GM18498 (cell line): Measurements from ENCODE around the gene ABCC9.

Experiments used
- ATAC-seq: cut with Tn5 transposase; IDR thresholded peaks from one replicate; pipeline ENCODE4 v1.9.1; 2021; ENCODE audit warnings: mild to moderate bottlenecking, moderate library complexity; ENCODE audit not compliant: unreplicated experiment

Gene ABCC9

DNA sequence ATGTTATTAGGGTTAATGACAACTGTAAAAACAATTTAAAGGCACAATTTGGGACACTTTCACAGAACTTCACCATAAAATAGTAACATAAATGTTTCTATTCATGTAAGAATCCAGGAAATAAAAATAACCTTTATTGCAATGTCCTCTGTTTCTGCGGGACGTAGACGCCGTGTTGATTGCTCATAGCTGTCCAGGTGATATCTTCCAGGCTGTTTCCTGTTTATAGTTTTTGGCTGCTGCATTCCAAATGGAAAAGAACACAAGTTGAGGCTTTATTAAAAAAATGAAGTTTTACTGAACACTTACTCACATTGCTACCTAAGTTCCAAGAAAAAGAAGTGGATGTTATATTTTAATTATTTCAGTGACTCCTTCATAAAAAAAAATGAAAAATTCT lies 58.6 kb downstream of the ABCC9 start:
- ATAC-seq: no peak

DNA sequence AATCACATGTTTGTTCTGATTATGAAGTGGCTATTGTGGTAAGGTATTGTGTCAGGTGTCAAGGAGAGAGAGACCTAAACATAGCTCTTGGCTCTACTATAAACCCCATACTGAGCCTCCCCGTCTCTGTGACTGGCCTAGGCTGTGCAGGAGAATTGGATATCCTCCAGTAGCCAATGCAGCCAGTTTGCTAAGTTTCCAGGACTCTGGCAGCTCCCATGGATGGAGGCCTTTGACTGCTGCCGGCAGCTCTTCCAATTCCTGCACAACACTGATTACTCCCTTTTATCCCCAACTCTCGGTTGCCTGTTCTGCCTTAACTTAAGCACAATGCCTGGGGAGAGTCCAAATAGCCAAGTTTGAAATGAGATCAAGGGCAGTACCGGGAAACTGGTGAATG lies 59.3 kb downstream of the ABCC9 start:
- no peak for ATAC-seq

DNA sequence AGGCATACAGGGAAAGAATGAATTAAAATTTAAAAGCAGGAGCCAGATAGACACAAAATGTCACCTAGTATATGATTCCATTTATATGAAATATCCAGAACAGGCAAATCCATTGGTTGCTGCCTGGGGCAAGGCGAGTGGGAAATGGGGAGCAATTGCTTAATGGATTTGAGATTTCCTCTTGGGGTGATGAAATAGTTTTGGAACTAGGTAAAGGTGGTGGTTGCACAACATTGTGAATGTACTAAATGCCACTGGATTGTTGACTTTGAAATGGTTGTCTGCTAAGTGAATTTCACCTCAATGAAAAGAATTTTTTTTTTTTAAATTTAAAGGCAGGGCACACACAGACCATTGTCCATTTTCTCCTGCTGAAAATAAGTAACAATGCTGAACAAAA lies 61.9 kb downstream of the ABCC9 start:
- no peak for ATAC-seq

DNA sequence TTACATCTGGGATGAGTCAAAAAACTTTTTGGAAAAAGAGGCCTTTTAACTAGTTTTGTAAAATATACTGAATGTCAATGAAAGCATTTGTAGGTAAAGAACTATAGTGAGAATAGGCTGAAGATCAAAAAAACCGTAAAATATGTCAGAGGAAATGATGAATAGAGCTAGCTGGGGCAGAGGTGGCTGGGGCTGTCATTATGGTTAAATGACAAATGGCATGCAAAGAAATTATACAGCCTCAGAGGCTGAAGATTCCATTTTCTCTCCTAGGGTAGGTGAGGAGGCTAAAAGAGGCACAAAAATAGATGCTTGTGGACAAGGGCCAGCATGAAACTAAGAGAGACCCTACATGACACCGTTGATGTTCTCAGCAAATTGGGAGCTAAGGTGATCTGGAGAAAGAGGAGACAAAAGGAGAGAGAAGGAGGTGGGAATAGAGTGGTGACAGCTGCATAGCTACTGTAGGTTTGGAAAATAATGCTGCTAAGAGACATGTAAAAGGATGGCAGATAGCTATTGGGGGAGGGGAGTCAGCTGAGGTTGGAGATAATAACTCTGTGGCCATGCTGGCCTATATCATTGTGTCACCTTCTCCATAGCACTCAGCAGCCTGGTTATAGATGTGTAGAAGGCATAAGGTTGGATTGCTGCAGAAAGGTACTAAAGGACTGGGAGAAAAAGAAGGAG lies 63.8 kb downstream of the ABCC9 start:
- ATAC-seq: no peak

DNA sequence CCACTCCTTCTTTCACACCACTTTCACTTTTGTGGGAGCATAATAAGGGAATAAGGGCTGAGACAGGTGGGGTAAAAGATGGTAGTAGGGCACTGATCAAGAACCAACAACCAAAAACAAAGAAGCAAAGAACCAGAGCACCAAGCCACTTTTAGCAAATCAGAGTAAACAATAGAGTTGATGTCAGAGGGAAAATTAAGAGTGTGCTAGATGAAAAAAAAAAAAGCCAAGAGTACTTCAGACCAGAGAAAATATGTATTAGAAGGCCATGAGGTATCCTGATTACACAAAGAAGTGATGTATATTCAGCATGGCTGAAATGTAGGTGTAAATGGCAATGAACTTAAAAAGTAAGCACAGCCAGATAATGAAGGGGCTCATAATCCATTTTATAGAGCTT lies 75.4 kb downstream of the ABCC9 start:
- no peak for ATAC-seq

DNA sequence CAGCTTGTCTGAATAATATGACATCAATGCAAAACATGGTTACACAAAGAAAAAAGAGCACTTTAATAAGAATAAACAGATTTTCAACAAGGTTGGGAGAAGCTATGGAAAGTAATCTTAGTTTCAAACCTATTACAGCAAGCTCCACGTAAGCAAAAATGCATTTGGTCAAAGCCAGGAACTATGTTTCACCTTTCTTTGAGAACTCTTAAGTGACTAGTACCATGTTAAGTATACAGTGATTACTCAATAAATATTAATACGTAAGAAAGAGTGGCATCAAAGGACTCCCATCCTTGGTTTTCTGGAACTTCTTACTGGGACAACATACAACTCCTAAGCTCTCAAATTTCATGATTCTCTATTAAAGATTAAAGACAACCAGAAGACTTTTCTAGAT lies 80.7 kb downstream of the ABCC9 start:
- ATAC-seq: no peak

DNA sequence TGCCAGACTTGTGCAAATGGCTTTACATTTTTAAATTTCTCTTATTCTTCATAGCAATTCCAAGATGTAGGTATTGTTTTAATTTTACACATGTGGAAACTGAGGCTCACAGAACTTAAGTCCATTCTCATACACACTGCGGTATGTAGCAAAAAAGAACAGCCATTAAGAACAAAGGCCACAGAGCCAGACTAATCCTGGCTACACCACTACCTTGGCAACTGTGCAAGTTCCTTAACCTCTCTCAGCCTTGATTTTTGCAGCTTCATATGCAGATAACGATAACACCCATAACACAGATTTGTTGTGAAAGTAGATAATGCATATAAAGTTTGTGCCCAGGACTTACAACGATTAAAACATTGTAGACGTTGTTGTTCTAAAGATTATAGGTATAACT lies 81.1 kb downstream of the ABCC9 start:
- no peak for ATAC-seq

DNA sequence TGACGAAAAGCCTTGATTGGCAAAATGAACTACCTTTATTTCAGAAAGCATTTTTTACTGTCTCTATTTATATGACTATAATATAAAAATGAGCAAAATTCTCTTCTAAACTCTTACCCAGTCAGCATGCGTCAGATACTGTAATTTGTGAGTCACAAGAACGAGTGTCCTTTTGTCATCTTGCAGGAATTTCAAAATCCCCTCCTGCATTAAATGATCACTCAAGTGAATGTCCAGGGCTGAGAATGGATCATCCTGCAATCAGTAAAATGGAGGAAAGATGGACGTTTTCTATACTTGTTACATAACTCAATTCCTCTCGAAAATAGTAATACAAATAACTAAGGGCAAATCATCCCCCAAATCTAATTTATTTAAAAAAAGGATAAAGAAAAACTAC lies 89.0 kb downstream of the ABCC9 start:
- no peak for ATAC-seq

DNA sequence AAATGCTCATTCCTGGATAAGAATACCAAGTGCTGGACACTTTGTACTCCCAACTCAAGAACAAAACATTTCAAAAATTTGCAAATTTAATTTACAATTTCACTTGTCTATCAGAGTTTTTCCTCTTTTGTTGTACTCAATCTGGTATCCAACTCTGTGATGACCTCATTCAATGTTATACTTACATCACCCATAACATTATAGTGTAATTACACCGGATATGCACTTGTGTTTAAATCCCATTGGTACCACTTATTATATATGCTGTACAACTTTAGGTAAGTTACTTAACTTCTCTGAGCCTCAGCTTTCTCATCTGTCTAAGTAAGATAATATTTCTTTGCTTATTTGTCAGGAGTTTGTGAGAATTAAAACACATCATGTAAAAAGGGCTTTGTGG lies 90.1 kb downstream of the ABCC9 start:
- no peak for ATAC-seq

DNA sequence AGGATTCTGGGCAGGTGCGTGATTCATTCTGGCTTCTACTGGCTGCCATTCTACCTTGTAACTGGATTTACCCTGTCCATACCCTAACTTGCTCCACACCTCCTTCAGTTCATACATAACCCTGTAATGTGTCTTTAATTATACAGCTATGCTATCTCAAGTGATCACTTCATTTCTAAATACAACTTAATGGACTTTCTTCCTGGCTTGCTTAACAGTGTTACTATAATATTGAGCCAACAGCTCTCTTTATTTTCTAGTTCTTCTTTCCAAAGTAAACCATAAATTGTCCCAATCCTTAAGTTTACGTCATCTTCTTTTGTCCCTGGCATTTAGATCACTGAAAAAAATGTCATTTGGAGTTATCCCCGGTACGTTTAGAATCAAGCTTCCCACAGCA lies 90.8 kb downstream of the ABCC9 start:
- ATAC-seq: no peak

DNA sequence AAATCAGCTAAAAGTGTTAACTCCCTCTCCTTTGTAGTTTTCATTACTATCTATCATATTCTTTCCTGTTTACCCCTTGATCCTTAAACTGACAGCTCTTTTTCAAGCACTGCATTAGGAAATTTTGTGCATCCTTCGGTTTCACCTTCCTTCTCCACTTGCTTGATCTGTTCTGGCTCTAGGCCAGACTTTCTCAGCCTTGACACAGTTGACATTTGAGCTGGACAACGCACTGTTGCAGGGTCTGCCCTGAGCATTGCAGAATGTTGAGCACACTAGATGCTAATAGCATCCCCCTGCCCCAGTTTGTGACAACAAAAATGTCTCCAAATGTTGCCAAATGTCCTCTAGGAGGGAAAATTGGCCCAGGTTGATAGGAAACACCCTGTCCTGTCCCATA lies 91.3 kb downstream of the ABCC9 start:
- no peak for ATAC-seq

DNA sequence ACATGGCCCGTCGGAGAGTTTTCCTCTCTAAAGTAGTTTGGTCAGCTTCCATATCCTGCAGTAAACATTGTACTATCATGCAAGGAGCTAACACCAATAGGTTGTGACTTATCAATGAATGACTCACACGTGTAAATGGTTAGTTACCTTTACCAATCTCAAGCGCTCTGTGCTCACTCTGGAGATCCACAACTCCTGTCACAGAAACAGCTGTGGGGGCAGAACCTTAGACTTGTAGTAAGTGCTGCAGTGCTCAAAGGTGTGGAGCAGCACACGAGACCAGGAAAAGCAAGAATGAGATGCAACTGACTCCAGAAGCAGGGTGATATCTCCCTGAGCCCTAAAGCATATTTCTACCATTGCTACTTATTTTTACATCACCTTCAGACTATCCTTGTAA lies 93.0 kb downstream of the ABCC9 start:
- ATAC-seq: no peak

DNA sequence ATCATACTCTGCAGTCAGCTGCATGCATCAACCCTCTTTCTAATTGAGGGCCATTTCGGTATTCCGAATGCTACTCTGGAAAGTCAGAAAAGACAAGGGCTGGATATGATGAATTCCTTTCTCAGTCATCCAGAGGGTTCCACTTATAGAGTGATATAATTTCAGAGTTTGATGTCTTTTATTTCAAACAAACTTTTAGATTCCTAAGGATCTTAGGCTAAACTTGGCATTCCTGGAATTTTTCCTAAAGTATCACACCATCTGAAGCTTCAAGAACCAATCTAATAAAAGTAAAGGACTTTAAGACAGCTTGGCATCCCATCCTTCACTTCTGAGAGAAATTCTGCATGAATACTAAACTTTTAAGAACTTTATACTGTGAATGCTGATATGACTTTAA lies 97.4 kb downstream of the ABCC9 start:
- ATAC-seq: no peak

DNA sequence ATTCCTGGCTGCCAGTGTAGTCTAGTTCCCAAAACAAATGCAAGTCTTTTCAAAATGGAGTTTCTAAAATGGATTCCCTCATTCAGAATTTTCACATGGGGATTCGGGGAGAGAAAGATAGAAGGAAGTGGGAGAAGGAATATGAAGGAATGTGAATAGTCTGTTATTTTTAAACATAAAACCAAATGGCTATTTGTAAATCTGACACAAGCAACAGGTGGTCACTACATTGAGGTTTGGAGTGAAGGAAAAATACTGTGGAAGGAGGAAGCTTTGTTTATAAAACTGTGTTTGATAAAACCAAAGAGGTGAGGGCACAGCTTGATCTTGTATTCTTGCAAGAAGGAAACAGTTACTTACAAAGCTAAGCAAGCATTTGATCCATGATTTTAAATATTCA lies 101.5 kb downstream of the ABCC9 start:
- ATAC-seq: no peak

DNA sequence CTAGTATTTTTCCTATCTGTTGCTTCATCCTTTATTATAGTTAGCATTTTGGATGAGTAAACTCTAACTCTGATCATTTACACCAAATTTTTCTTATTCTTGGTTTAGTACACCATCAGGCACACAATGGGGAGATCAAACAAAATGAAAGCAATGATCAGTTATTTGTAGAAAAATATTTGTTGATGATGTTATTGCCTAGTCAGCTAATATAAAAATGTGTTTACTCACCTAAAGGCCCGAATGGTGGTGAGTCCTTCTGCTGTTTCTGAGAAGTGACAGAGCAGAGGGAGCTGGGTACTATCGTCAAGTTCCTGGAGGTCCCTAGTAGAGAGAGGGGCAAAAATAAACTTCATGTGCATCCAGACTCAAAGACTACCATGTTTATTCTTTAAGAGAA lies 103.4 kb downstream of the ABCC9 start:
- ATAC-seq: no peak

DNA sequence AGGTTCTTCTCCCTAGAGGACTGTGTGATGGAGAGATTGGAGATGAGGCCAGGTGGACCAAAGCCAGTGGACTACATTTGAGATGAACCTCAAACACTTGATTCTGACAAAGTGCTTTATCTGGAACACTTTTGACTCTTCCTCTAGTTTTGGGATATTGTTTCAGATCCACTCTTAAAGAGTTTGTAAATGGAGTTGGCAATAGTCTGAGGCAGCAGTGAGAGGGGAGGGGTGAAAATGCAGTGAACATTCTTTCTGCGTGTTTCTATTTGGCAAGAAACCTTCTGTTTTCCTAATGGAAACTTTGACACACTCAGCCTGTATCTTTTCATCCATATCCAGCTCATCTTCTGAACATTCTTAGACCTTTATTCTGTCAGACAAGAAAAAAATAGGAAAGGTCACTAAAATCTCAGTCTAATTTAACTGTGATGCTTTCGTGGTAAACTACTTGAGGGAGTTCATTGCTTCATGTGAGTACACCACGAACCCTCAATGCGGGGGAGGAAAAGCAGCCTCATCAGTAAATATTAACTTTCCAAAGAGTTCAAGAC lies 109.4 kb downstream of the ABCC9 start:
- no peak for ATAC-seq

DNA sequence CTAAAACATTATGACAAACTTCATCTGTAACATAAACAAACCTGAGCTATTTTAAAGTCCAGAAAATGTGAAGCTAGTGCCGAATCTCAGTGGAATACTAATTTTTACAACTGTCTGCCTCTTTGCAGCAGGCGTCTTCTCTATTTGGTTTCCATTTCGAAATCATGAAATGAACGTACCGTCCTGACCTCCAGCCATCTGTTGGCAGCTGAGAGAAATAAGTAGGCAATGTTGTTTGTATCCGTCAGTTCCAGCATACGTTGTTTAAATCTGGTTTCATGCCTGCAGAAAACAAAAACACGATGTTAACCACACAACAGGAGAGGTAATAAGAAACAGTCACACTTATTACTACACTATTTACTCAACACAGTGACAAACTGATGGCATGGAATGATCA lies 112.4 kb downstream of the ABCC9 start:
- no peak for ATAC-seq

DNA sequence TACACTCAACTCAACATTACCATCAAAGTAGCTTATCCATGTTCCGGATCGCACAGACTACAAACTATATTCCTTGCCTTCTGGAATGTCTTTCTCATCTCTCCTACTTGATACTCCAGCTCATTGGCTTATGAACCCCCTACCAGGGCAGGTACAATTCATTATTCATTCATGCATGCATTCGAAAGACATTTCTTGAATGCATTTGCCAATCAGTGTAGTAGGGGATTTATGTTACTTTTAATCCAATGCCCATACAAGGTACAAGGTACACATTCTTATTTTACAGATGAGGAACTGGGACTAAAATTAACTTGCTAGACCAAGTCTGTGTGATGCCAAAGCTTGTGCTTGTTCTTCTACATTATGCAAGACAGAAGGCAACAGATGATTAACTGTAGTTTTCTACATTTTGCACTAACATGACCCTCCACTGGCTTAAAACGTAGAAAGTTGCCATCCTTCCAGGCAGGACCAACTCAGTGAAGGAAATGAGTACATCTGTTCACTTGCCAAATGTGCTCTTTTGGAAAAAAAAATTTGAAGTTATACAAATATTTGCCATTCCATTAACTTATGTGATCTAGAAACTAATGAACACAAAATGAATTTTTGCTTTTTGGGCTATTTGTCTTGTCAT lies 113.0 kb downstream of the ABCC9 start:
- no peak for ATAC-seq

DNA sequence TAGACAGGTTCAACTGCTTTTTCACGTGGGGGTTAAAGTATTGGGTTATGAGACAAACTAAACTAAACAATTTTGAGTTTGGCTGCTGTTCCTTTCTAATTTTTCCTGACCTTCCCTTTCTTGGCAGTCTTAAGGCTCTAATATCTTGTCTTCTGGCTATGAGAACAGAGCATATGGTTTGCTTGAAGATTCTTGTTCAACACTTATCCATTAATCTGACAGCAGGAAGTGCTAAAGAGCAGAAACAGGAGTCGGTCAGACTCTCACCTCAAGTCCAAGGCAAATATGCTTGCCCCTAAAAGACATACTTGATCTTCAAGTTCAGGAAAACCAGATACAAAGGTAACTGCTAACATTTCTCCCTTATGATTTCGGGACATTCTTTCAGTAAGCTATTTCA lies 114.1 kb downstream of the ABCC9 start:
- ATAC-seq: no peak

DNA sequence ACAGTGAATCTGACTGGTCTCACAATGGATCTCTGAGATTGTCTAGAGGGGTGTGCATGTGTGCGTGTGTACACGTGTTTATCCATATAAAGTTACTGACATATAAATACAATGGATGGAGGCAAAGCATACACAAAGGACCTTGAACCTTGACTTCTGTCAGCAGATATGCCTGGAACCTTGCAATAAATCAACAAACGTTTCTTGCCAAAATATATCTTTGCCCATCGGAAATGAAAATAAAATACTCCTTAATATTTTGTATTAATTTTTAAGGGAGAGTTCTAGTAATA lies 114.7 kb downstream of the ABCC9 start:
- no peak for ATAC-seq

DNA sequence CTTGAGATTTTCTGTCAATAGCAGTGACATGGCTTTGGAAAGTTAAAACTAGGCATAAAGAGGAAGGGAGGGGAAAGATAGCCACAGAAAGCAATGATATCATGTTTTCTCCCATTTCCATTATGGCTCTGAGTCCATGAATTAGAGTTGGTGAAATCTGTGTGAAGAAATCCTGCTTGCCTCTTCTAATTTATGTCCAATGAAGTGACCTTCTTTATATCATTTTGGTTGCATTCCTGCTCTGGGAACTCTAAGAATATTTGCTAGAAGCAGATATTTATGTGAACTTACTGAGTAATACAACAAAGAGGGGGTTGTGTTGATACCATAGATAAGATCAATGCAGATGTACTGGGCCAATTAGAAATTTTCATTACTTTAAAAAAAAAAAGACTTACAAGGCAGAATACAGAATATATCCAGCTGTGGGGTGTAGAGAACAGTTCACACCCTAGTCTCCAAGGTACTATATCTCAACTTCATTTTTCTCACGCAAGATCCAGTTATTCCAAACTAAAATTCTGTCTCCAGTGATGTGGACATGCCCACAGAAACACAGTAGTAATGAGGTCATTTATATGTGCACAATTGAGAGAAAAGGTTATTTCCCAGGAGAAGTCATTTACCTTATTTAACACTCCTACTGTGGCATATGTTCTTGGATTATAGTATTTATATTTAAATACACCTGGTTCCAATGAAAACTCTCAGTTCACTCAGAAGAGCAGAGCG lies 115.2 kb downstream of the ABCC9 start:
- ATAC-seq: no peak

DNA sequence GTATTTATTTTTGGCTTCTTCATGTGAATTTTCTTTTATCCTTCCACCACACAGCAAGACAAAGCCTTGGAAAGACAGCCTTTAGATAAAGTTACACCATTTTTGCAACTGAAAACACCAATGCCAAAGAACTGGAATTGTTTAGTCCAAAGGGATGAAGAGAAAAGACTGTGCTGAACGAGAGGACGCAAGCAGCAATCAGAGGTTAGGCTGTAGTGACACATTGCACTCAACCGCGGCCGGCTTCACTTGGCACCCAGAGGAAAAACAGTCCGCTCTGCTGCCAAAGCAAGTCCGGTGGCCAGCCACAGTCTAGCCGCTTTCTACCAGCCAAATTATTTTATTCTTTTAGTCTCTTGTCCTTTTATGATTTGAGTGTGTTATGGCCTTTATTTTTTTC lies 117.6 kb downstream of the ABCC9 start:
- no peak for ATAC-seq
